BE2C (cell line): Measurements from ENCODE around the gene CALM3.

Experiments
- DNase-seq: peaks from one replicate; pipeline ENCODE4 v3.0.0-alpha.2; 2020
- H3K27me3 ChIP-seq: fragments of 250-450 bp; sonication (Bioruptor Pico); 2 replicates; pipeline ENCODE4 v1.5.1; 2020; ENCODE audit warnings: mild to moderate bottlenecking
- H3K36me3 ChIP-seq: fragments of 250-450 bp; sonication (Bioruptor Pico); 2 replicates; pipeline ENCODE4 v1.5.1; 2020; ENCODE audit warnings: mild to moderate bottlenecking
- H3K4me1 ChIP-seq: fragments of 250-450 bp; sonication (Bioruptor Pico); 2 replicates; pipeline ENCODE4 v1.5.1; 2020
- H3K4me3 ChIP-seq: 2 replicates; pipeline ENCODE4 v1.5.1; 2011; ENCODE audit warnings: low read depth, low read length
- H3K9me3 ChIP-seq: fragments of 250-450 bp; sonication (Bioruptor Pico); 2 replicates; pipeline ENCODE4 v1.5.1; 2020
- CTCF ChIP-seq: IDR thresholded peaks from 2 replicates; pipeline ENCODE4 v1.5.1; 2012; ENCODE audit warnings: mild to moderate bottlenecking, low read depth, low read length

The CALM3 gene

GRCh38 chr19:46603195-46603637 lies 2.1 kb downstream of the CALM3 start:
- no peak for DNase-seq

GRCh38 chr19:46603752-46604231 lies 2.7 kb downstream of the CALM3 start:
- no peak for TF ChIP-seq CTCF
- H3K4me1 ChIP-seq = no peaks in the 10 kb centered on the region; the same call in 1 of the 2 replicates
- no peaks in the 10 kb centered on the region for H3K27me3 ChIP-seq
- no peak for DNase-seq
- H3K4me3 ChIP-seq = peak overlapping the region; percentile 100
- H3K36me3 ChIP-seq = peaks cover 39% of the 10 kb centered on the region
- no peaks in the 10 kb centered on the region for H3K9me3 ChIP-seq

More at GRCh38 chr19:46603195-46603637, 2.1 kb downstream of the CALM3 start:
- Histone ChIP-seq H3K4me1 (no peaks in the 10 kb centered on the region; the same call in 1 of the 2 replicates), H3K27me3 (no peaks in the 10 kb centered on the region), H3K9me3 (no peaks in the 10 kb centered on the region), H3K36me3 (peaks cover 34% of the 10 kb centered on the region), H3K4me3 (peak overlapping the region; percentile 100)
- no peak for TF ChIP-seq CTCF

- Histone ChIP-seq H3K36me3 (peaks cover 50% of the 10 kb centered on the region), H3K9me3 (no peaks in the 10 kb centered on the region), H3K27me3 (no peaks in the 10 kb centered on the region), H3K4me1 (no peaks in the 10 kb centered on the region; the same call in 1 of the 2 replicates), H3K4me3 (no peak overlapping the region)
- no peak for TF ChIP-seq CTCF
- DNase-seq = no peak
Observed at GRCh38 chr19:46604781-46605355, 3.7 kb downstream of the CALM3 start.

GRCh38 chr19:46605356-46605821 lies 4.3 kb downstream of the CALM3 start:
- DNase-seq = no peak
- no peak for TF ChIP-seq CTCF
- Histone ChIP-seq H3K36me3 (peaks cover 52% of the 10 kb centered on the region), H3K9me3 (no peaks in the 10 kb centered on the region), H3K4me1 (no peaks in the 10 kb centered on the region; the same call in 1 of the 2 replicates), H3K27me3 (no peaks in the 10 kb centered on the region), H3K4me3 (no peak overlapping the region)

GRCh38 chr19:46606019-46606418 lies 4.9 kb downstream of the CALM3 start:
- H3K4me3 ChIP-seq = no peak overlapping the region
- H3K9me3 ChIP-seq = no peaks in the 10 kb centered on the region
- DNase-seq = no peak
- no peaks in the 10 kb centered on the region for H3K27me3 ChIP-seq
- H3K36me3 ChIP-seq = peaks cover 55% of the 10 kb centered on the region
- TF ChIP-seq CTCF = no peak
- no peaks in the 10 kb centered on the region; the same call in 1 of the 2 replicates for H3K4me1 ChIP-seq
